Brain microvascular endothelial cell (primary cell): ENCODE results near the gene TSPAN11.

Experiments used
- DNase-seq: peaks from one replicate; pipeline ENCODE4 v3.0.0-alpha.2; 2020
- H3K27ac ChIP-seq: fragments of 250-450 bp; sonication (Bioruptor Pico); 2 replicates; pipeline ENCODE4 v1.5.1; 2020; ENCODE audit warnings: mild to moderate bottlenecking, moderate library complexity
- H3K27me3 ChIP-seq: fragments of 250-450 bp; sonication (Bioruptor Pico); replicated peaks from 2 replicates; pipeline ENCODE4 v1.5.1; 2020; ENCODE audit warnings: mild to moderate bottlenecking
- H3K36me3 ChIP-seq: fragments of 250-450 bp; sonication (Bioruptor Pico); replicated peaks from 2 replicates; pipeline ENCODE4 v1.5.1; 2020; ENCODE audit warnings: mild to moderate bottlenecking
- H3K4me3 ChIP-seq: 2 replicates; pipeline ENCODE4 v1.5.1; 2011; ENCODE audit warnings: low read depth, mild to moderate bottlenecking, control low read depth, low read length, moderate library complexity
- in situ Hi-C: cut with HindIII; loops from 2 replicates; pipeline ENCODE4 v1.10.0; 2017; ENCODE audit warnings: low sequenced_read_pairs, low pct_ligation_motif_present
- TF ChIP-seq, protein P1 (sequence below): IDR thresholded peaks from 2 replicates; pipeline ENCODE4 v1.5.1; 2011; ENCODE audit warnings: low read depth, mild to moderate bottlenecking, moderate library complexity, low read length, control low read depth, inconsistent platforms; ENCODE audit errors: missing control alignments

Gene TSPAN11

DNA sequence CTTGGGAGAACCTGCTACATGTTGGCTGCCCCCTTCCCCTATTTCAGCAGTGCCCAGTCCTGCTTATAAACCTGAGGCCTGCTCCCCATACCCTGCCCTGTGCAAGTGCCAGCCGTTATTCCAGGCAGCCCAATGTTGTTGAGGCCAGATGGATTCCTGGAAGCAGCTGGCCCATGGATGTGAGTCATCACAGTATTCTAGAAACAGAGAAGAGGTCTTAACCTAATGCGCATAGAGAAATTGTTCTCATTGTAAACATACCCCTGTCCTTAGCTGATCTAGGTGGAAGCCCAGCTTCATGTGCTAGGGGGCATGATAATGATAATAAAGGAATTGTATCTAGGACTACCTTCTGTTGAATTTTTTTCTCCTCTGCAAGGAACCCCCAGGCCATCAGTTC is 69.7 kb downstream of the TSPAN11 start:
- no peak overlapping the region for H3K4me3 ChIP-seq
- DNase-seq = peak; percentile 28
- no peak overlapping the region for H3K27ac ChIP-seq
- H3K36me3 ChIP-seq = no peaks in the 10 kb centered on the region
- in situ Hi-C loops = no loop called here
- TF ChIP-seq, protein P1, sequence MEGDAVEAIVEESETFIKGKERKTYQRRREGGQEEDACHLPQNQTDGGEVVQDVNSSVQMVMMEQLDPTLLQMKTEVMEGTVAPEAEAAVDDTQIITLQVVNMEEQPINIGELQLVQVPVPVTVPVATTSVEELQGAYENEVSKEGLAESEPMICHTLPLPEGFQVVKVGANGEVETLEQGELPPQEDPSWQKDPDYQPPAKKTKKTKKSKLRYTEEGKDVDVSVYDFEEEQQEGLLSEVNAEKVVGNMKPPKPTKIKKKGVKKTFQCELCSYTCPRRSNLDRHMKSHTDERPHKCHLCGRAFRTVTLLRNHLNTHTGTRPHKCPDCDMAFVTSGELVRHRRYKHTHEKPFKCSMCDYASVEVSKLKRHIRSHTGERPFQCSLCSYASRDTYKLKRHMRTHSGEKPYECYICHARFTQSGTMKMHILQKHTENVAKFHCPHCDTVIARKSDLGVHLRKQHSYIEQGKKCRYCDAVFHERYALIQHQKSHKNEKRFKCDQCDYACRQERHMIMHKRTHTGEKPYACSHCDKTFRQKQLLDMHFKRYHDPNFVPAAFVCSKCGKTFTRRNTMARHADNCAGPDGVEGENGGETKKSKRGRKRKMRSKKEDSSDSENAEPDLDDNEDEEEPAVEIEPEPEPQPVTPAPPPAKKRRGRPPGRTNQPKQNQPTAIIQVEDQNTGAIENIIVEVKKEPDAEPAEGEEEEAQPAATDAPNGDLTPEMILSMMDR = no peak
- H3K27me3 ChIP-seq = no peaks in the 10 kb centered on the region

DNA sequence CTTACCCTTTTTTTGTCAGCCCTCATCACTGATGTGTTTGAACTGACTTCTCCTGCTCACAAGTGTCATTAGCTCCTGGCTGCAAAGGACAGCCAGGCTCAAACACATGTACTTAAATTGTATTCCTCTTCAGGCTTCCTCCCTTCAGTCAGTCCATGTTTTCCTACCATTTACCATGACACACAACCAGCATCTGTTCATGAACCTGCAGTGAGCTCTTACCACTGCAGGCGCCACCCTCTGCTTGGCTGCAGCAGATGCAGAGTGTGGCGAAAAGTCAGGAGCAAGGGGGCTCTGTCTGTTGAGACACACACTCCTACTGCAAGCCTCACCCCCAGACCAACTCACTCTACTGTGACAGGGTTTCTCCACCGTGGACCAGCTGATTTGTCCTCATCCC is 70.2 kb downstream of the TSPAN11 start:
- no peak for DNase-seq
- H3K27me3 ChIP-seq = no peaks in the 10 kb centered on the region
- in situ Hi-C loops = no loop called here
- TF ChIP-seq, protein P1 = no peak
- H3K27ac ChIP-seq = no peak overlapping the region
- no peaks in the 10 kb centered on the region for H3K36me3 ChIP-seq
- no peak overlapping the region for H3K4me3 ChIP-seq

DNA sequence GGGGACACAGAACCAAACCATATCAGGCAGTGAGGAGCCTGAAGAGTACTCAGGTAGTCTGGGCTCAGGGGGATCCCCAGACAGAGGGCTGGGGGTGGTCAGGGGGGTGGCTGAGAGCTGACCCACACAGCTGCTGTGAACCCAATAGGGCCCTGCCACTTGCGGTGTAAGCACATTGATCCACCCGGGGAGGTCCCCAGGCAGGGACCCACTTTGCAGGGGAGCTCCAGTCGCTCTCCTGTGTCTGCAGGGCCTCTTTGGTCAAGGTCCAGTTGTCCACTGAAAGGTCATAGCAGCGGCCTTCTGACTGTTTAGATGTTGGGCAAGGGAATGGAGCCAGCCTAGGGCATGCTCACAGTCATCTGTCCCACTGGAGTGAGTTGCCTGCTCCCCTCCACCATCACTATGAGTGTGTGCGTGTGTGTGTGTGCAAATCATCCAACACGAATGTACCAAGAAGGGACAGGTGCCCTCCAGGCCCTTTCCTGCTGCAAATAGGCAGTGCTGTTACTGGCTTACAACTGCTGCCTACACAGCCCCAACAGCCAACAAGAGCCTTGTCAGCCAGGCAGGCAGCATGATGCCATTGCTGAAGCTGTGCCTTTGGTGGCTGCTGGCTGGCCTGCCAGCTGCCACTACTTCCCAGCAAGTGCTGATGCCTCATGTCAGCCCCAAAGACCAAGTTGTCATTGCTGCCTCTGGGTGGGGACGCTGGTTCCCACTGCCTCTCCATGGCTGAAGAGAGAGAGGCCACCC is 71.3 kb downstream of the TSPAN11 start:
- H3K36me3 ChIP-seq = no peaks in the 10 kb centered on the region
- H3K27ac ChIP-seq = no peak overlapping the region
- in situ Hi-C loops = no loop called here
- TF ChIP-seq, protein P1 = no peak
- no peak for DNase-seq
- H3K27me3 ChIP-seq = no peaks in the 10 kb centered on the region
- H3K4me3 ChIP-seq = no peak overlapping the region

DNA sequence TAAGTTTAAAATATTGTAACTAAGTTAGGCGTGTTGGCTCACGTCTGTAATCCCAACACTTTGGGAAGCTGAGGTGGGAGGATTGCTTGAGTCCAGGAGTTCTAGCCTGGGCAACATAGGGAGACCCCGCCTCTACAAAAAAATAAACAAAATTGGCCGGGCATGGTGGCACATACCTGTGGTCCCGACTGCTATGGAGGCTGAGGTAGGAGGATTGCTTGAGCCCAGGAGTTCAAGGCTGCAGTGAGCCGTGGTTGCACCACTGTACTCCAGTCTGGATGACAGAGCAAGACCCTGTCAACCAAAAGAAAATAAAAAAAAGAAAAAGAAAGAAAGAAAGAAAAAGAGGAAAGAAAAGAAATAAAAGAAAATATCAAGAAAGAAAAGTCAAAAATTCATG is 72.5 kb downstream of the TSPAN11 start:
- Histone ChIP-seq H3K36me3 (no peaks in the 10 kb centered on the region), H3K4me3 (no peak overlapping the region), H3K27ac (no peak overlapping the region), H3K27me3 (no peaks in the 10 kb centered on the region)
- DNase-seq = no peak
- TF ChIP-seq, protein P1 = no peak
- in situ Hi-C loops = no loop called here

DNA sequence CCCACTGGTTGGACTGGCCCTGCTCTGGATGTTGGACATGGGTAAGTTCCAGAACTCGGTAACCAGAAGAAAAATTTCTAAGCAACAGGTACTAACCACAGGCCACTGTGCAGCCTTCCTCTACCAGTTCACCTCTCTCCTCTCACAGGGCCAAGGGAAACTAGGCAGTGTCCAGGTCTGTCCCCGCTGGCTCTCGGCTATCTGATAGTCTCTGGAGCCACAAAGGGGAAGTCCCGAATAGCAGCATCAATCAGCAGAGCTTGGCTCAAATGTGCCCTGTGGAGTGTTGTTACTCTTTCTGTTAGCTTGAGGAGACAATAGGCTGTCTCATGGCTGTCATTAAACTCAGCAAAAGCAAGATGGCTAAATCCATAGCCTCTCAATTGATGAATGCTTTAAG is 73.2 kb downstream of the TSPAN11 start:
- TF ChIP-seq, protein P1 = no peak
- H3K27me3 ChIP-seq = no peaks in the 10 kb centered on the region
- in situ Hi-C loops = no loop called here

DNA sequence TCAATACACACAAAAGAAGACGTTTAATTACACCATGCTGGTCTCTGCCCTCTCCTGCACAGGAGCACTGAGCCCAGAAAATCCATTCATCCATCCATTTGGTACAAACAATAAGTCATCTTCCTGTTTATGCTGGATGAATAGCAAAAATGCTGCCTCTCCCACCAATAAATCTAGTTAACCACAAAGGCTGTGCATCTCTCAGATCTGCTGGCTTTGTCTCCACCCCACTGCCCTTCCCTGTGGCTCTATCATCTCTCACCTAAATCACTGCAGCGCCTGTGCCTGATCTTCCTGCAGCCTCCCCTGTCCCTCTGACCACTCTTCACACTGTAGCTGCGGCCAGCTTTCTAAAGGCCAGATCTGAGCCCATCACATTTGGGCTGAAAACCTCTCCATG is 74.2 kb downstream of the TSPAN11 start:
- no peaks in the 10 kb centered on the region for H3K36me3 ChIP-seq
- no peak for DNase-seq
- in situ Hi-C loops = no loop called here

More for the DNA sequence above, 73.2 kb downstream of the TSPAN11 start:
- Histone ChIP-seq H3K4me3 (no peak overlapping the region), H3K36me3 (no peaks in the 10 kb centered on the region), H3K27ac (no peak overlapping the region)
- no peak for DNase-seq

More for the DNA sequence above, 74.2 kb downstream of the TSPAN11 start:
- no peak overlapping the region for H3K4me3 ChIP-seq
- TF ChIP-seq, protein P1 = no peak
- no peaks in the 10 kb centered on the region for H3K27me3 ChIP-seq
- H3K27ac ChIP-seq = no peak overlapping the region
